Measurements from ENCODE around the gene FBXO8.

The FBXO8 gene

DNA sequence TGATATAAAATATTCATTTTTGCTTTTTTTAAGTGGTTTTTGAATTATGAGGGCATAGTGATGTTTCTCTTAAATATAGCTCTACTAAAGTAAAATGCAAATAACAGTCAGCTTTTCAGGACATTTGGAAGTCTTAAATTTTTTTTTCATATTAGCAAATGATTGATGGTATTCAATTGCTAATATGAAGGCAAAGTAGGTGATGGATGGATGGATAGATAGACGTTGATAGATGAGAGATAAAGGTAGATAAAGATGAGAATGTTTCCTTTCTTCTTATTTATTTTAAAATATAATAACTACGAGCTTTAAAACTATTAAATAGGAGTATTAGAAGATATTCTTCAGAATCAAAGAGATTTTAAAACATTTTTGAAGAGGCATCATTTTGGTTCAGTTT, 83.7 kb downstream of the FBXO8 start:
- TF ChIP-seq, protein P1, sequence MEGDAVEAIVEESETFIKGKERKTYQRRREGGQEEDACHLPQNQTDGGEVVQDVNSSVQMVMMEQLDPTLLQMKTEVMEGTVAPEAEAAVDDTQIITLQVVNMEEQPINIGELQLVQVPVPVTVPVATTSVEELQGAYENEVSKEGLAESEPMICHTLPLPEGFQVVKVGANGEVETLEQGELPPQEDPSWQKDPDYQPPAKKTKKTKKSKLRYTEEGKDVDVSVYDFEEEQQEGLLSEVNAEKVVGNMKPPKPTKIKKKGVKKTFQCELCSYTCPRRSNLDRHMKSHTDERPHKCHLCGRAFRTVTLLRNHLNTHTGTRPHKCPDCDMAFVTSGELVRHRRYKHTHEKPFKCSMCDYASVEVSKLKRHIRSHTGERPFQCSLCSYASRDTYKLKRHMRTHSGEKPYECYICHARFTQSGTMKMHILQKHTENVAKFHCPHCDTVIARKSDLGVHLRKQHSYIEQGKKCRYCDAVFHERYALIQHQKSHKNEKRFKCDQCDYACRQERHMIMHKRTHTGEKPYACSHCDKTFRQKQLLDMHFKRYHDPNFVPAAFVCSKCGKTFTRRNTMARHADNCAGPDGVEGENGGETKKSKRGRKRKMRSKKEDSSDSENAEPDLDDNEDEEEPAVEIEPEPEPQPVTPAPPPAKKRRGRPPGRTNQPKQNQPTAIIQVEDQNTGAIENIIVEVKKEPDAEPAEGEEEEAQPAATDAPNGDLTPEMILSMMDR (IDR thresholded peaks at IDR 0.05; ENCODE audit: low read depth, low read length): no peak
- TF ChIP-seq, protein P2, sequence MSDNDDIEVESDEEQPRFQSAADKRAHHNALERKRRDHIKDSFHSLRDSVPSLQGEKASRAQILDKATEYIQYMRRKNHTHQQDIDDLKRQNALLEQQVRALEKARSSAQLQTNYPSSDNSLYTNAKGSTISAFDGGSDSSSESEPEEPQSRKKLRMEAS (IDR thresholded peaks at IDR 0.05; ENCODE audit: low read depth, low read length): no peak
- TF ChIP-seq POLR2A (IDR thresholded peaks at IDR 0.05; ENCODE audit: extremely low read depth, insufficient read length): no peak
- TF ChIP-seq MYC (IDR thresholded peaks at IDR 0.05; ENCODE audit: low read depth, low read length): no peak
- no peak overlapping the region for H3K4me3 ChIP-seq (ENCODE audit: low read depth, low read length)

DNA sequence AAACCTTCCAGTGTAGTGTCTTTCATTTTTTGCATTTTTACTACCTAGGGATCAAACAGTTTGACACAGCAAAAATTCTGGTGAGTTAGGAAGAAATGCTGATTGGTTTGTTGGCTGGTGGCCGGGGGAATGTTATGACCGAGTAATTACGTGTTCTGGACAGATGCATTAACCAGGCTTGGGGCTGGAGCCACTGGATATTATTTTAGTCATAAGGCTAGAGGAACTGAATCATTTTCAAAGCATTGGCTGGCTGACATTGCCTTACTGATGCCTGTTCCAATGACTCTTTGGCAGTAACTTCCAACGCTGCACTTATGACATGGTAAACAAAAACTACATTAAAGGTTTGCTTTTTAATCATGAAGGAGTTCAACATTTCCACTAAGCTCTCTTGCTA, 84.6 kb downstream of the FBXO8 start:
- DNase-seq (ENCODE audit: low read depth): no peak
- TF ChIP-seq MYC (IDR thresholded peaks at IDR 0.05; ENCODE audit: low read depth, low read length) (no peak), POLR2A (IDR thresholded peaks at IDR 0.05; ENCODE audit: extremely low read depth, insufficient read length) (no peak)
- TF ChIP-seq, protein P1 (IDR thresholded peaks at IDR 0.05; ENCODE audit: low read depth, low read length): no peak
- TF ChIP-seq, protein P2 (IDR thresholded peaks at IDR 0.05; ENCODE audit: low read depth, low read length): no peak
- no peak overlapping the region for H3K4me3 ChIP-seq (ENCODE audit: low read depth, low read length)

More for the DNA sequence above, 83.7 kb downstream of the FBXO8 start:
- no peak for DNase-seq (ENCODE audit: low read depth)

DNA sequence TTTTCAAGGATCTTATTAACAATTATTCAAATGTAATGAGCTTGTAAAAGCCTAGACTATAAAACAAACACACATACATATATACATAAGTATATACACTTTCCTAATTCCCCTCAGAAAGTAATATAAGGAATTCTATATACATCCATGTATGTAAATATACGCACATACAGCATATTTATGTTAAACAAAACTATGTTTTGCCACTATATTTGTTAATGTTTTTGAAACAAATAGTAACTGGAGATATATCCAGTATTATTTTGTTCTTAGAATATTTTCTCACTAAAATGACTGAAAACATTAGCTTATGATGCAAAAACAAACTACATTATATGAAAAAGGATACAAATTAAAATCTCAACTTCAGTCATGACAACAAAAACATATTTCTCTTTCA, 85.1 kb downstream of the FBXO8 start:
- TF ChIP-seq, protein P1 (IDR thresholded peaks at IDR 0.05; ENCODE audit: low read depth, low read length): no peak
- TF ChIP-seq, protein P2 (IDR thresholded peaks at IDR 0.05; ENCODE audit: low read depth, low read length): no peak
- TF ChIP-seq MYC (IDR thresholded peaks at IDR 0.05; ENCODE audit: low read depth, low read length): no peak
- TF ChIP-seq POLR2A (IDR thresholded peaks at IDR 0.05; ENCODE audit: extremely low read depth, insufficient read length): no peak
- no peak for DNase-seq (ENCODE audit: low read depth)
- no peak overlapping the region for H3K4me3 ChIP-seq (ENCODE audit: low read depth, low read length)

DNA sequence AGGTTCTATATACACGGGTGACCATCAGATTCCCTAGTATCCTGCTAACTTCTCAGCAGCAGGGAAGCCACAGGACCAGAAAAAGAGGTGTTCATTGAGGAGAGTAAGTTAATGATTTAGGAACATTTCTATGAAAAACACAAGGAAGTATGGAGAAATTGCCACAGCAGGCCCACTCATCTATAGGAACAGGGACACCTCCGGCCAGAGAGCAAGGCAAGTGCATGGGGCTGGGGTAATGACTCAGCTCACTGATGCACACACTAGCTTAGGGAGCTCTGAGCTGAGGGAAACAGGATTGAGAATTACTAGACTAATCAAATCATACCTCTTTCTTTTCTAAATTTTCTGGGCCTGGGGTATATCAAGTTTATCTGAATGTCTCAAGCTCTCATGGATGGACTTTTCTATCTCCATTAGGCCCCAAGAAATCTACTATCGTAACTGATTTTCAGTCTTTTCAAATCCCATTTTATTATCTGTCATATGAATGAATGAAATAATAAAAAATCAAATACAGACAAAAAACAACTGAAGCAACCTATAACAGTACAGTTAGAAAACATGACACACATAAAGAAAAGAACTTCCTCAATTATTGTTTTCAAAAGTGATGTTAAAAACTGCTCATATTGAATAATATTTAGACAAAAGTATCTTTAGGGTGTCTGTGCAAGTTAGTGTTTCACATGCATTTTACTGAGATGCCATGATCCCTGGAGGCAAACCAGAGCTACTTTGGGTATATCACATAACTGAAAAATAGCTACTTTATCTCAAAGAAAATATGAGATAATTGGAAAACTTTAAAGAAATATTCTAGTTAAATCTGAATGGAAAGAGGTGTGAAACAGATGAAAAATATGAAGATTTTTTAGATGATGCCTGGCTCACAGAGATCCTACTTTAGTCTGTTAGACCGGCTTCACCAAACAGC, 89.8 kb downstream of the FBXO8 start:
- no peak overlapping the region for H3K4me3 ChIP-seq (ENCODE audit: low read depth, low read length)
- DNase-seq (ENCODE audit: low read depth): no peak
- no peak for TF ChIP-seq MYC (IDR thresholded peaks at IDR 0.05; ENCODE audit: low read depth, low read length)
- TF ChIP-seq POLR2A (IDR thresholded peaks at IDR 0.05; ENCODE audit: extremely low read depth, insufficient read length): no peak
- TF ChIP-seq, protein P1 (IDR thresholded peaks at IDR 0.05; ENCODE audit: low read depth, low read length): no peak
- TF ChIP-seq, protein P2 (IDR thresholded peaks at IDR 0.05; ENCODE audit: low read depth, low read length): no peak

DNA sequence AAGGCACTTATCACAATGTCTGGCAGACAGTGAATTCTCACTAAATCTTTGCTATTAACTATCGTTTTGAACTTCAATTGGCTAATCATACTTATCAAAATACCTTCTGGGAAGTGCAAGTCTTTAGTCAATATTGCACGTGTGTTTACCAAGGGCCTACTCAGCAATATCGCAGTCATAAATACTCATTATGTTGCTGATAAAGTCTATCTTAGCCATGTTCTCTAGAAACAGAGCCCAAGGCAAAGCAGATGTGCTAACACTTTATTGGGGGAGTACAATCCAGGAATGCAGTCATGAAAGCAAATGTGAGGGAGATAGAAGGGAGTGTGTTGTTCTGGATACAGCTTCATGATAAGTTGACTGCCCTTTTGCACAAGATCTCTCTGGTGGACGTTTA, 90.5 kb downstream of the FBXO8 start:
- no peak overlapping the region for H3K4me3 ChIP-seq (ENCODE audit: low read depth, low read length)
- no peak for TF ChIP-seq MYC (IDR thresholded peaks at IDR 0.05; ENCODE audit: low read depth, low read length)
- TF ChIP-seq, protein P1 (IDR thresholded peaks at IDR 0.05; ENCODE audit: low read depth, low read length): no peak
- TF ChIP-seq, protein P2 (IDR thresholded peaks at IDR 0.05; ENCODE audit: low read depth, low read length): no peak
- TF ChIP-seq POLR2A (IDR thresholded peaks at IDR 0.05; ENCODE audit: extremely low read depth, insufficient read length): no peak
- no peak for DNase-seq (ENCODE audit: low read depth)

All from NB4 (cell line).